HFF-Myc (cell line): ENCODE data around the gene SYDE1.

ENCODE experiments used
- DNase-seq: peaks from one replicate; pipeline ENCODE4 v3.0.0-alpha.2; 2011; ENCODE audit warnings: low read depth; ENCODE audit errors: extremely low read depth
- H3K4me3 ChIP-seq: replicated peaks from 2 replicates; pipeline ENCODE4 v1.5.1; 2011; ENCODE audit warnings: low read depth, mild to moderate bottlenecking, control low read depth, low read length
- CTCF ChIP-seq: IDR thresholded peaks from 2 replicates; pipeline ENCODE4 v1.5.1; 2012; ENCODE audit warnings: mild to moderate bottlenecking, low read depth, low read length, control low read depth; ENCODE audit errors: missing control alignments

SYDE1 gene

GRCh38 chr19:15142313-15142712 is 35.1 kb downstream of the SYDE1 start:
- TF ChIP-seq CTCF = no peak
- no peak for DNase-seq
- H3K4me3 ChIP-seq = no peak overlapping the region

DNA sequence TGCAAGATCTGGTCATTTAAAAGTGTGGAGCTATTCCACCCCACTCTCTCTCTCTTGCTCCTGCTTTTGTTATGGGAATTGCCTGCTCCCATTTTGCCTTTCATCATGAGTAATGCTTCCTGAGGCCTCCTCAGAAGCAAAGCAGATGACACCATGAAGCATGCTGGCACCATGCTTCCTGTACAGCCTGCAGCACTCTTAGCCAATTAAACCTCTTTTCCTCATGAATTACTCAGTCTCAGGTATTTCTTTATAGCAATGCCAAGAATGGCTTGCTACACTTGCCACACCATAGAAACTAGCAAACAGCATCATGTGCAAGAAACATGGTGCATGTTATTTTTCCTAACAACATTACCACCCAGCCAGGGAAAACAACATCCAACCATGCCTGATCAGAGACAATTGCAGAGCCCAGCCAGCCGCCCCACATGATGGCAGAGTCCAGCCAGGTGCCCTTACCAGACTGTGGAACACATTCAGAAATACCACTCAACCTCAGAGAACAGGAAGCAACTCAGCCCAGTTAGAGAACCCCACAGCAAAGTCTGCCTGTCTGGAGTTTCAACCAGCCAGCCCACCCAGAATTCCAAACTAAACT is 36.9 kb downstream of the SYDE1 start:
- no peak overlapping the region for H3K4me3 ChIP-seq
- no peak for TF ChIP-seq CTCF
- no peak for DNase-seq

DNA sequence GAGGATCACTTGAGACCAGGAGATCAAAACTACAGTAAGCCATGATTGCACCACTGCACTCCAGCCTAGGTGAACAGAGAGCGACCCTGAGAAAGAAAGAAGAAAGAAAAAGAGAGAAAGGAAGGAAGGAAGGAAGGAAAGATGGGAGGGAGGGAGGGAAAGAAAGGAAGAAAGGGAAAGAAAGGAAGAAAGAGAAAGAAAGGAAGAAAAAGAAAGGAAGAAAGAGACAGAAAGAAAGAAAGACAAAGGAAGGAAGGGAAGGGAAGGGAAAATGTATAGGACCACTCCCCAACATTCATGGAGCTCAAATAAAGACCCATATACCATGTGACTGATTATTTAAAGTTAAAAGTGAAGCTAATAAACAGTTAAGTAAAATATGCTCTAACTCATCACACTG is 39.9 kb downstream of the SYDE1 start:
- TF ChIP-seq CTCF = no peak
- no peak for DNase-seq
- no peak overlapping the region for H3K4me3 ChIP-seq

DNA sequence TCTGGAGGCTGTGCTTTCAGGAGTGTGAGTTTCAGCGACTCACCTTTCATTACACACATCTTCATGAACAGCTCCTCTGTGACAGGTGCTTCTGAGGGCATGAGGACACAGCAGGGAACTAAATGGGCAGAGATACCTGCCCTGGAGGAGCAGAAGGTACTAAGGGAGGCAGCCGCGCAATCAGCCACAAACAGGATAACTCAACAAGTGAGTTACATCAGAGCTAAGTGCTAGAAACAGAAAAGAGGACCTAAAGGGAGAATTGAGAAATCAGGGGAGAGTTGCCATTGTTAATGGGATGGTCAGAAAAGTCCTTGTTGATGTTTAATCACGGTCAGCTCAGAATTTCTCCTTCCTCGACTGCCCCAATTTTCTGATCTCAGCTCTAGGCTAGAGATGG is 42.5 kb downstream of the SYDE1 start:
- no peak for TF ChIP-seq CTCF
- no peak overlapping the region for H3K4me3 ChIP-seq
- DNase-seq = no peak

- peak; percentile 62 for TF ChIP-seq CTCF
- H3K4me3 ChIP-seq = no peak overlapping the region
- DNase-seq = no peak
Observed at GRCh38 chr19:15154002-15154612, 46.9 kb downstream of the SYDE1 start.

DNA sequence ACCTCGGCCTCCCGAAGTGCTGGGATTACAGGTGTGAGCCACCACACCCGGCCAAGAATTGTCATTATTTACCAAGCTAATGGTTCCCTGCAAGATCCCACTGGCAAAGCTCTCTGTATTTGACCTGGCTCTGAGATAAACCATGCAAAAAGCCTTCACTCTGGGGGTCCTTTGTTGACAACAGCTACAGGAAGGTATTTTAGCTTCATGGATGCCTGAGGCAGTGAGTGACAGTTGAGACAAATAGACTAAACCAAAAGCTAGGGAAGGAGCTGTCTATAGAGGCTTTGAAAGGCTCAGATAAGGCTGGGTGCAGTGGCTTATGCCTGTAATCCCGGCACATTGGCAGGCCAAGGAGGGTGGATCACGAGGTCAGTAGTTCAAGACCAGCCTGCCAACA is 48.1 kb downstream of the SYDE1 start:
- DNase-seq = no peak
- TF ChIP-seq CTCF = no peak
- no peak overlapping the region for H3K4me3 ChIP-seq

DNA sequence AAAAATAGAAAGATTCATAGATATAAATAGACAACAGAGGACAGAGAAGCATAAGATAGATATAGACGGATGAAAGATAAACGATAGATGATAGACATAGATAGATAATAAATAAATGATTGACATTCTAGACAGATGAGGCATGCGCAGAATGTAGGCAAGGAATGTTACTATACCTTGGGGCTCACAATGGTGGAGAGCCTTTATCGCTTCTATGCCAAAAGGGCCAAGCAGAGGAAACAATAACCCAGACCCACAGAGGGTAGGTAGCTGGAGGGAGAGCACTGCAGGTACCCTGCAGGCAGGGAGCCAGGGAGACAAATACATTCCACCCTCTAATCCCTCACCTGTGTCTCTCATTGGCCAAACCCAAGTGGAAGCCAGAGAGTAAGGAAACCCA is 49.2 kb downstream of the SYDE1 start:
- no peak for DNase-seq
- TF ChIP-seq CTCF = no peak
- H3K4me3 ChIP-seq = no peak overlapping the region
